Measurements from ENCODE around the gene PLEKHA6.

The PLEKHA6 gene

GRCh38 chr1:204280099-204280961 lies 79.4 kb downstream of the PLEKHA6 start:
- Histone ChIP-seq H3K27ac (no peak overlapping the region), H3K4me1 (peaks cover 0 to 48% (median 24%) of the 10 kb centered on the region in 4 donors), H3K9me3 (no peaks in the 10 kb centered on the region), H3K36me3 (peaks cover 0 to 4% (median 0%) of the 10 kb centered on the region in 3 donors), H3K27me3 (peaks cover 0 to 7% of the 10 kb centered on the region in 2 donors), H3K4me3 (no peak overlapping the region)
- intact Hi-C loops (cut with DNase I; ENCODE audit: low total_unique reads), result no loop called here
- TF ChIP-seq, protein P1, sequence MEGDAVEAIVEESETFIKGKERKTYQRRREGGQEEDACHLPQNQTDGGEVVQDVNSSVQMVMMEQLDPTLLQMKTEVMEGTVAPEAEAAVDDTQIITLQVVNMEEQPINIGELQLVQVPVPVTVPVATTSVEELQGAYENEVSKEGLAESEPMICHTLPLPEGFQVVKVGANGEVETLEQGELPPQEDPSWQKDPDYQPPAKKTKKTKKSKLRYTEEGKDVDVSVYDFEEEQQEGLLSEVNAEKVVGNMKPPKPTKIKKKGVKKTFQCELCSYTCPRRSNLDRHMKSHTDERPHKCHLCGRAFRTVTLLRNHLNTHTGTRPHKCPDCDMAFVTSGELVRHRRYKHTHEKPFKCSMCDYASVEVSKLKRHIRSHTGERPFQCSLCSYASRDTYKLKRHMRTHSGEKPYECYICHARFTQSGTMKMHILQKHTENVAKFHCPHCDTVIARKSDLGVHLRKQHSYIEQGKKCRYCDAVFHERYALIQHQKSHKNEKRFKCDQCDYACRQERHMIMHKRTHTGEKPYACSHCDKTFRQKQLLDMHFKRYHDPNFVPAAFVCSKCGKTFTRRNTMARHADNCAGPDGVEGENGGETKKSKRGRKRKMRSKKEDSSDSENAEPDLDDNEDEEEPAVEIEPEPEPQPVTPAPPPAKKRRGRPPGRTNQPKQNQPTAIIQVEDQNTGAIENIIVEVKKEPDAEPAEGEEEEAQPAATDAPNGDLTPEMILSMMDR (IDR thresholded peaks at IDR 0.05), result no peak
- no peak for DNase-seq

DNA sequence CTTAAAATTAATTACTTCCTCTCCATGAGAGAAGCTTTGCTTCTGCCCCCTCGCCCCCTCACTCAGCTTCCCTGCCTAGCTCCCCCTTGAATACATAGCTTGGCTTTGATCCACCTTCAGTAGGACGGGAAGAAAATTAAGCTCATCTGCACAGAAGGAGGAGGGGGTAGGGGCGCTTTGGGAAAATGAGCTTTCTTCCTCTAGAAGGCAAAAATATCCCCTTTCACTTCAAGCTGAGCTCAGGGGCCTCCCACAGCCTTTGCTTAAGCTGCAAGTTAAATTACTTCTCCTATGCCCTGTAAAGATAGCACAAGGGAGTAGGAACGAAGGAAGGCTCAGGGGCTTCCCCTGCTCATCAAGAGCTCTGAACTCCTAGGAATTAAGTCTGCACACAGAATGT lies 80.8 kb downstream of the PLEKHA6 start:
- H3K4me3 ChIP-seq, result no peak overlapping the region
- H3K4me1 ChIP-seq, result peaks cover 0 to 40% (median 19%) of the 10 kb centered on the region in 4 donors
- peaks cover 0 to 7% of the 10 kb centered on the region in 2 donors for H3K27me3 ChIP-seq
- TF ChIP-seq, protein P1 (IDR thresholded peaks at IDR 0.05), result no peak
- H3K27ac ChIP-seq, result no peak overlapping the region
- intact Hi-C loops (cut with DNase I; ENCODE audit: low total_unique reads), result no loop called here
- DNase-seq, result no peak
- H3K36me3 ChIP-seq, result peaks cover 0 to 6% (median 0%) of the 10 kb centered on the region in 3 donors
- no peaks in the 10 kb centered on the region for H3K9me3 ChIP-seq

DNA sequence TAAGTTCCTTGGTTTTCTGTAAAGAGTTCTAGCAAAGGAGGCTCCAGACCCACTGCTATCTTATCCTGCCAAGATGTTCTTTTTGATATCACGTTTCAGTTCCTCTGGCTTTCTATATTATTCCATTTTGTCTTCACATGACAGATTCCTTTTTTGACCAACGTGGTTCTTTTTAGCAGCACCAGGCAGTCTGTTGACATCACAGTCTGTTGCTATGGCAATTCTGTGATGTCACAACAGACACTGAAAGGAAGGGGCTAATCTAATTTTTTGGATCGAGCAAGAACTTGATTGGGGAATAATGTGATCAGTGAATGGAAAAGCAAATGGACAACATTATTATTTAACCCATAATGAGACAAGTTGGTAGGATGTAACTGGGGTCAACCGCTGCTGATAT lies 81.5 kb downstream of the PLEKHA6 start:
- Histone ChIP-seq H3K27me3 (peaks cover 0 to 7% of the 10 kb centered on the region in 2 donors), H3K4me3 (no peak overlapping the region), H3K4me1 (peaks cover 0 to 37% (median 18%) of the 10 kb centered on the region in 4 donors), H3K36me3 (peaks cover 0 to 14% (median 0%) of the 10 kb centered on the region in 3 donors), H3K27ac (no peak overlapping the region), H3K9me3 (no peaks in the 10 kb centered on the region)
- no peak for DNase-seq
- intact Hi-C loops (cut with DNase I; ENCODE audit: low total_unique reads), result no loop called here
- TF ChIP-seq, protein P1 (IDR thresholded peaks at IDR 0.05), result no peak

DNA sequence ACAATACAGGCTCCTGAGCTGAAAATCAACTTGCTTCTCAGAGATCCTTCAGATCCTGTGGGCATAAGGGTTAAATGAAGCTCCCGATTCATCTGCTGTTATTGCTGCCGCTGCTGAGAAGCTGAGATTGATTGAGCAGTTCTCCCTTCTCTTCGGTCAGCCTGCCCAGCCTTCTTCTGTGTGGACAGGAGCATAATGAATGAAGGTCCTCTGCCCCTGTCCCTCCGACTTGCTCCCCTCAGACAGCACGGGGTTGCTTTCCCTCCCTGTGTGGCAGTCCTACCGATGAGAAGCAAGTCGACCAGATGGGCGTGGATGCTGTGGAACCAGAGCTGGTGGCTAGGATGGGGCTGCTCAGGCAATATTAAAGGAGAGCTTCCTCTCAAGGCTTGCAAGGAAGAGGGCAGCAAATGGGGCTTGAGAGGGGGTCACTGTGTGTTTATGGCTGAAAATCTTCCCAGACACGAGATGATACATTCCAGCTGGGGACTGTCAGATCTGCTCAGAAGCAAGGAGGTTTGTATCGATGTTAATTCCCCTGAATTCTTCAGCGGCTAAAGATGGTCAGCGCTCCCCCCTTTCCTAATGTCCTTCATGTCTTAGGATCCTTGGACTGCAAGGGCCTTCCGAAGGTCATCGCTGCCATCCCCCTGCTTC lies 82.0 kb downstream of the PLEKHA6 start:
- Histone ChIP-seq H3K27ac (peak overlapping the region in 1 of 2 donors; percentile 43), H3K4me1 (peaks cover 0 to 35% (median 16%) of the 10 kb centered on the region in 4 donors), H3K9me3 (no peaks in the 10 kb centered on the region), H3K4me3 (no peak overlapping the region), H3K27me3 (peaks cover 0 to 7% of the 10 kb centered on the region in 2 donors), H3K36me3 (peaks cover 0 to 19% (median 0%) of the 10 kb centered on the region in 3 donors)
- no peak for DNase-seq
- intact Hi-C loops (cut with DNase I; ENCODE audit: low total_unique reads), result no loop called here
- TF ChIP-seq, protein P1 (IDR thresholded peaks at IDR 0.05), result no peak

DNA sequence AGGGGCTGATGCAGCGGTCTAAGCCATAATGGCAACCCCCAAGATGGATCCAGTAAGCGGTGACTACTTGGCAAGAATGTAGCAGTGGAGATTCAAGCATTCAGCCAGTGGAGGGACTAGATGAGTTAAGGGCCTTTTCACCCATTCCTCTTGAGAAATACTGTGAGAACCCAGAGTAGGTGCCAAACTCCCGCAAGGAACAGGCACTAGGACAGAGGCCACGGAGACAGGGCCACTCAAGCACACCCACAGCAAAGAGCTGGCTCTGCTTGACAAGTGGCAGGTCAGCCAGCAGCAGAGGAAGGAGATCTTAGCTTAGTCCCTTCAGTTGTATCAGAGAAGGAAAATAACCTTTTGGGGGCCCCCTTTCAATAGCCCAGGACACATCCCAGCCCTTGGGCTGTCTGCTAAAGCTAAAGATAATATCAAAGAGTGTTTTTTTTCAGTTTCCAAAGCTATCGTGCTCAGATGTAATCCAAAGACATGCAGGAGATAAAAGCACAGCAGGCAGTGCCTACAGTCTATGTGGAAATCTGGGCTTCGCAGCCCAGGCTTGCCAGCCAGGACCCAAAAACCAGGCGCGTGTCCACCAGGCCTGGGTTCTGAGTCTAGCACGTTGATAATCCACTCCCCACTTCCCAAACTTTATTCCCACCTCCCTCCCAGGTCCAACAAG lies 83.9 kb downstream of the PLEKHA6 start:
- peak overlapping the region; percentile 18 to 62 for H3K27ac ChIP-seq
- H3K4me1 ChIP-seq, result peaks cover 0 to 35% (median 13%) of the 10 kb centered on the region in 4 donors
- H3K27me3 ChIP-seq, result peaks cover 0 to 4% of the 10 kb centered on the region in 2 donors
- no peaks in the 10 kb centered on the region for H3K9me3 ChIP-seq
- no peak for DNase-seq
- H3K36me3 ChIP-seq, result peaks cover 0 to 35% (median 0%) of the 10 kb centered on the region in 3 donors
- TF ChIP-seq, protein P1 (IDR thresholded peaks at IDR 0.05), result no peak
- intact Hi-C loops (cut with DNase I; ENCODE audit: low total_unique reads), result no loop called here
- no peak overlapping the region for H3K4me3 ChIP-seq
